Activated CD8-positive, alpha-beta memory T cell treated with anti-CD3 and anti-CD28 coated beads for 1 hour (primary cell): Measurements from ENCODE around the gene CREBBP.

ENCODE experiments used
- DNase-seq, 2 donors: peaks; one replicate each; pipeline ENCODE4 v3.0.0-alpha.2; 2020; ENCODE audit warnings: low read depth in 1 of 2; ENCODE audit errors: extremely low read depth in 1 of 2

The CREBBP gene

GRCh38 chr16:3856367-3857141 is 24.0 kb downstream of the CREBBP start:
- DNase-seq: no peak

DNA sequence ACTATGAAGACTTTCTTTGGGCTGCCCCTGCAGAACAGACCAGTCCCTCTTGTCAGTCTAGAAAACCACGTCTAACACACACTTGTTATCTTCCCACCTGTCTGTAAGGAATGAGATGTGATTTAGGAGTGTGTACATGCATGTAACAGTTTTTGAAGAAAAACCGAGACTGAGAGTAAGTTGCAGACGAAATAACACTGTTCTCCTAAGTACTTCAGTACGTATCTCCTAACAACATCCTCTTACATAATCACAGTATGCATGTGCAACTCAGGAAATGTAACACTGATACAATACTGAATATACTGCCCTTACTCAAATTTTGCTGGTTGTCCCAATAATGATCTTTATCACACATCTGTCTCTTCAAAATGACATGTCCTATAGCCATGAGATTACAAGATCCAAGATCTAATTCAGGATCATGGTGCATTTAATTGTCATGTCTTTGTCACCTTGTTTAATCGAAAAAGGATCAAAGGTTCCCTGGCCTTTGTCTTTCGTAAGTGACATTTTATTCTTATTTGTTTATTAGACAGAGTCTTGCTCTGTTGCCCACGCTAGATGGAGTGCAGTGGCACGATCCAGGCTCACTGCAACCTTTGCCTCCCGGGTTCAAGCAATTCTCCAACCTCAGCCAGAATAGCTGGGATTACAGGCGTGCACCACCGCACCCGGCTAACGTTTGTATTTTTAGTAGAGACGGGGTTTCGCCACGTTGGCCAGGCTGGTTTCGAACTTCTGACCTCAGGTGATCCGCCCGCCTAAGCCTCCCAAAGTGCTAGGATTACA is 25.6 kb downstream of the CREBBP start:
- no peak for DNase-seq

- DNase-seq: no peak
Measured at GRCh38 chr16:3850544-3850899, 30.0 kb downstream of the CREBBP start.

DNA sequence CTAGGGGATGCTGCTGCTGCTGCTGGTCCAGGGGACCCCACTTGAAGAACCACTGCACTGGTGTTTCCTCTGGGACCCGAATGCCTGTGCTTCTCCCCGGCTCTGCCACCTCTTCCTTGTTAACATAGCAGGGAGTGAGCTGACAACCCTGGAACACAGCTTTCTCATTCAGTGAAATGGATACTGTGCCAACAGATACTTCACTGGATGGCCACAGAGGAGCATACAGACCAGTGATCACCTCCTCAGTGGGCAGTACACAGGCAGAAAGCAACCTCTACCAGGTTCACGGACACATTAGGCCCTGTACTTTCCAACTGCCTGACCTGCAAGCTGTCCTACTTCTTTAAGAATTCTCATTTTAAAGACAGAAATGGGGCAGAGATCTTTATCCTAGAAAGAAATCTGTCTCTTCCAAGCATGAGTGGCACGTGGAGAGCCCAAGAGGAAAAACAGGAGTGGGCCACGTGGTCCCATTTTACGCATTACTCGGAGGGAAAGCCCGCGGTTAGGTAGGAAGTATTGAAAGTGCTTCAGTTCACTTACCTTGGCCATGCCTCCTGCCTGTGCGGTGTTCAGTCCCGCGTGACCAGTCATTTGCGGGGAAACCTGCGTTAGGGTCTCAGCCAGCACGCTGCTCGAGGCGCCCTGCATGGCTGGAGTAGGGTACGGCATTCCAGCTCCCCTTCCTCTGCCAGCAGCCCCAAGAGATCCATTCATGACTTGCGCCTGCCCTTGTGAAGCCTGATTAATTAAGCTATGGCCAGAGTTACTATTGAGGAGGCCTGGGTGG is 30.6 kb downstream of the CREBBP start:
- no peak for DNase-seq

DNA sequence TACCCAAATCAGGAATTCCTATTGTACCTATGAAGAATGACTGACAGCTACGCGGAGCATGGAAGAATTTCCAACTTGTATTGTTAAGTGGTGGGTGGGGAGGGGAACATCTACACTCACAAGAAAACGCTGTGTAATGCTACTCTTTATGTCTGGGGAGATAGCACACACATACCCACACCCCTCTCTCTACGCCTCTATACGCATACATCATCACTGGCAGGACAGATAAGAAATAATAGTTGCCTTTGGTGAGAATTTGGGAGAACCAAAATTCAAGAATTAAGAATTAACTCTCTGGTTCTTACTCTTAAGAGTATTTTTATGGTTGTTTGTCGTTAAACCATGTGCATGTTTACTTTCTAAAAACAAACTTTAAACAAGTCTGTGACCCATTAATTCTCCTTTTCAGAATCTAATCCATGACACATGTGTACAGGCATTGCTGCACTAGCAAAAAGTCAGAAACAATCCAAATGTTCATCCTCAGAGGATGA is 33.9 kb downstream of the CREBBP start:
- no peak for DNase-seq

- no peak for DNase-seq
Measured at GRCh38 chr16:3846087-3846486, 34.4 kb downstream of the CREBBP start.

DNA sequence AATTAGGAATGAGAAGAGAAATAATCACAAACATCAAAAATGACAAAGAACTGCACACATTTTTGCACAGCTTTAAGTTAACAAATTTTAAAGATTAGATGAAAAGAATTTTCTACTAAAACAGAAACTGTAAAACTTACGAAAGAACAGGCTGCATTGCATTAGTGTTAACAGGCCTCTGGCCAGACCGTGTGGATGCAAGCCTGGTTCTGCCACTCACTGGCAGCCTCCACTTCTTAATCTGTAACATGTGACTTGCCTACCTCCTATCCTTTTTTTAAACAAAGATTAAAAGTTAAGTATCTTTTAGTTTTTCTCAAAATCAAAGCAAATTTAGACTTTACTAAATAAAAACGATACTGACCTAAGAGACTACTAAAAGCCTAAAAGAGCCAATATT is 37.5 kb downstream of the CREBBP start:
- no peak for DNase-seq

GRCh38 chr16:3841729-3842508 is 38.6 kb downstream of the CREBBP start:
- DNase-seq: no peak

DNA sequence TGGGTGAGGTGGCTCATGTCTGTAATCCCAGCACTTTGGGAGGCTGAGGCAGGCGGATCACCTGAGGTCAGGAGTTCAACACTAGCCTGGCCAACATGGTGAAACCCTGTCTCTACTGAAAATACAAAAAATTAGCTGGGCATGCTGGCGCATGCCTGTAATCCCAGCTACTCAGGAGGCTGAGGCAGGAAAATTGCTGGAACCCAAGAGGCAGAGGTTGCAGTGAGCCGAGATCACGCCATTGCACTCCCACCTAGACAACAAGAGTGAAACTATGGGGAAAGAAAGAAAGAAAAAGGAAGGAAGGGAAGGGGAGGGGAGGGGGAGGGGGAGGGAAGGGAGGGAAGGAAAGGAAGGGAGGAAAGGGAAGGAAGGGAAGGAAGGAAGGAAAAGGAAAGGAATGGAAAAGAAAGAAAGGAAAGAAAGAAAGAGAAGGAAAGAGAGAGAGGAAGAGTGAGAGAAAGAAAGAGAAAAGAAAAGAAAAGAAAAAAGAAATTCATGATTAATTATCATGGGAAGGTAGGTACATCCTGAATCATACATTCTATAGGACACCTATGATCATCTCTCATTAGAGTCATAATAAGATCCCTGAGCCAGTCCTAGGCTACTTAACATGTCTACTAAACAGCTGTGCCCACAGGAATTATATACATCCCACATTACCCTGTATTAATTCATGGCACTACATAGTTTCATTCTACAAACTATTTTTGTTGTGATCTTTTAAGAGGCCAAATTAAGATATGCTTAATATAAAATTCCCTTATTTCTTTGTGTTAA is 40.9 kb downstream of the CREBBP start:
- no peak for DNase-seq

DNA sequence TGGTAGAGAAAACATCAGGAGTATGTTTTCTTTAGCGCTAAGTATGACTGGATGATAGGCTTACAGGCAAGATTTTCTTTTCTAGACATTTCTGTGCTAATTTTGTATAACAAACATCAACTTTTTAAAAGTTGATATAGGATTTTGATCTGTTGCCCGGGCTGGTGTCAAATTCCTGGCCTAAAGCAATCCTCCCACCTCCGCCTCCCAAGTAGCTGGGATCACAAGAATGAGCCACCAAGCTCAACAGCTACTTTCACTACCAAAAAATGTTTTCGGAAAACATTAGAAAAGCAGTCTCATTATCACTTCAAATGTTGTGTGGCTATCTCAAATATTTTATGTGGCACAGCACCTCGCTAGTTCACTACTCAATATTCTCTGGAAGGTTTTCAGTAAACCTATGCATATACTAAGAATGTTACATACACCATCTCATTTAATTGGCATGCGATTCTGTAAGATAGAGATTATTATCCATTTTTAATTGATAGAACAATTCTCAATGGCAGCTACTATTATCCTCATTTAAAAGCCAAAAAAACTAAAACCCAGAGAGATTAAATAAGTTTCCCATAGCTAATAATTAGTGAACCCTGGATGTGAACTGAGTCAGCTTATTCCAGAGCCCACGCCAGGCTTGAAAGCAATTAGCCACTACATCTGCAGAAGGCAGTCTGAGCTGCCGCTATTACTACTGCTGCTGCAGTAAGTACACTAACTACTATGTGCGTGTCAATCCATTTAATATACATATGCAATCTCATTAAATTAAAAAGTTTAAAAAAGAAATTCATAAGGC is 41.7 kb downstream of the CREBBP start:
- DNase-seq: no peak

GRCh38 chr16:3837851-3838586 is 42.5 kb downstream of the CREBBP start:
- DNase-seq: no peak

GRCh38 chr16:3836641-3837040 is 43.9 kb downstream of the CREBBP start:
- DNase-seq: no peak

GRCh38 chr16:3835089-3835602 is 45.4 kb downstream of the CREBBP start:
- DNase-seq: no peak

DNA sequence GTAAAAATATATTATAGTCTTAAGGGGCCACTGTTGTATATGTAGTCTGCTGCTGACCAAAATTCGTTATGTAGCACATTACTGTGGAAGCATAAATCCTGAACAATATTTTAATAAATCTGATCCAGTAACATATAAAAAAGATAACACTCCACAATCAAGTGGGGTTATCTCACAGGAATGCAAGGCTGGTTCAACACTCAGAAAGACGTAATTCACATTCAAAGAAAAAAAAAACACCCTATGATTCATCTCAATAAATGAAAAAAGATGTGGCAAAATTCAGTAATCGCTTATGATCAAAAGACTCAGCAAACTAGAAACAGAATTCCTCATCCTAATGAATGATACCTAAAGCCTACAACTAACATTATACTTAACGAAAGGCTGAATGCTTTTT is 47.8 kb downstream of the CREBBP start:
- no peak for DNase-seq

DNA sequence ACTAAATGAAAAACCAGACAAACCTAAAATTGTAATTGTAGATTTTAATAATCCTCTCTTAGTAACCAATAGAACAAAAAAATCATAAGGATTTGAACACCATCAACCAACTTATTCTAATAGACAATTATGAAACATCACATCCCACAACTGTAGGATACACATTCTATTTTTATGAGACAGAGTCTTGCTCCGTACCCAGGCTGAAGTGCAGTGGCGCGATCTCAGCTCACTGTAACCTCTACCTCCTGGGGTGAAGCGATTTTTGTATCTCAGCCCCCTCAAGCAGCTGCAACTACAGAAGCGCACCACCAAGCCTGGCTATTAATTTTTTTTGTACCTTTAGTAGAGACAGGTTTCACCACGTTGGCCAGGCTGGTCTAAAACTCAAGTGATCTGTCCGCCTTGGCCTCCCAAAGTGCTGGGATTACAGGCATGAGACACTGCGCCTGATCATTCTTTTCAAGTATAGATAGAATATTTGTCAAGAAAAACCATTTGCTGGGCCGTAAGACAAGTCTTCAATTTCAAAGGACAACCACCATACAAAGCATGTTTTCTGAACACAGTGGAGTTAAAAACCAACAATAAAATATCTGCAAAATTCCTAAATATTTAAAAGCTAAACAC is 49.8 kb downstream of the CREBBP start:
- DNase-seq: no peak

DNA sequence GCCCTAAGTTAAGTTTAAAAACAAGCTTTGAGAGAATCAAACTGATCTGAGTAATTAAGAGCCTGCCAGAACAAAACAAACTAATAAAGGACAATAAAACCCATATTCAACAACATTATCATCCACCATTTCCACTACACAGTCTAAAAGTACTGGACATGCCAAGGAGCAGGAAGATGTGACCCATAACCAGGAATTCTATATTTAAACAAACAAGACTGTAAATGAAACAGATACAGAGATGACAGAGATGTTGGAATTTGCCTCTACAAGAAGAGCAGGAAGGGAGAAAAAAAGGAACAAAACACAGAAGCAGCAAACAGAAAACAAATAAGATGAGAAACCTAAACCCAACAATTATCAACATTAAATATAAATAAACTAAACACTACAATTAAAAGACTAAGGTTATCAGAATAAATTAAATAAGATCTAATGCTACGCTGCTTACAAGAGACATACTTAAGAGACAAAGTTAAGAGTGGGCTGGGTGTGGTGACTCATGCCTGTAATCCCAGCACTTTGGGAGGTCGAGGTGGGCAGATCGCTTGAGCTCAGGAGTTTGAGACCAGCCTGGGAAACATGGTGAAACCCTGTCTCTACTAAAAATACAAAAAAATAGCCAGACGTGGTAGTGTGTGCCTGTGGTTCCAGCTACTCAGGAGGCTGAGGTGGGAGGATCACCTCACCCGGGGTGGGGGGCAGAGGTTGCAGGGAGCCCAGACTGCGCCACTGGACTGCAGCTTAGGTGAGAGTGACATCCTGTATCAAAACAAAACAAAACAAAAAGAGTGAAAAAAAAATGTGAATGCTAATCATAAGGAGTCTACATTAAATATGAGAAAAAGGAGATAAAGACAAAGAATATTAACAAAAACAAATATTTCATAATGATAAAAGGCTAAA is 50.6 kb downstream of the CREBBP start:
- DNase-seq: no peak

DNA sequence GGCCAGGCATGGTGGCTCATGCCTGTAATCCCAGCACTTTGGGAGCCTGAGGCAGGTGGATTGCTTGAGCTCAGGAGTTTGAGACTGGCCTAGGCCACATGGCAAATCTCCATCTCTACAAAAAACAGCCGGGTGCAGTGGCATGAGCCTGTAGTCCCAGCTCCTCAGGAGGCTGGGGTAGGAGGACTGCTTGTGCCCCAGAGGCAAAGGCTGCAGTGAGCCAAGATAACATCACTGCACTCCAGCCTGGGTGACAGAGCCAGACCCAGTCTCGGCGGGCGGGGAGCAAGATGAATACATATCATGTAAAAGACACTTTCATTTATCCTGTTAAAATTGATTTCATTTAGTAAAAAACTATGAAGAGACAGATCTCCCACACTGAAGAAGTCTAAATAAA is 54.6 kb downstream of the CREBBP start:
- DNase-seq: no peak
